UCSD-AML1 (cell line): ENCODE measurements around the gene C16orf87.

ENCODE experiments used
- DNase-seq: peaks from one replicate; lab custom pipeline; 2025; ENCODE audit not compliant: unreplicated experiment; lab: John Stamatoyannopoulos, UW

The C16orf87 gene

GRCh38 chr16:46843898-46844642, 13.1 kb upstream of the C16orf87 start:
- DNase-seq: no peak

- DNase-seq: no peak
These were observed 11.4 kb upstream of the C16orf87 start for GRCh38 chr16:46842192-46842895.

- DNase-seq: no peak
These were observed 9.0 kb upstream of the C16orf87 start for GRCh38 chr16:46839986-46840443.

GRCh38 chr16:46836534-46837530, 5.9 kb upstream of the C16orf87 start:
- no peak for DNase-seq

- DNase-seq: no peak
These were observed 2.5 kb upstream of the C16orf87 start for GRCh38 chr16:46833460-46833800.

- DNase-seq: no peak
These were observed 1.9 kb upstream of the C16orf87 start for GRCh38 chr16:46832757-46833459.

- DNase-seq: peak; percentile 56
These were observed 521 bp downstream of the C16orf87 start for GRCh38 chr16:46830417-46830901.

- no peak for DNase-seq
These were observed 2.0 kb downstream of the C16orf87 start for GRCh38 chr16:46828943-46829342.

GRCh38 chr16:46828292-46828691, 2.7 kb downstream of the C16orf87 start:
- no peak for DNase-seq

GRCh38 chr16:46826631-46827030, 4.3 kb downstream of the C16orf87 start:
- no peak for DNase-seq

- no peak for DNase-seq
These were observed 8.7 kb downstream of the C16orf87 start for GRCh38 chr16:46822270-46822669.

GRCh38 chr16:46817961-46818360, 13.0 kb downstream of the C16orf87 start:
- no peak for DNase-seq

GRCh38 chr16:46814790-46815189, 16.2 kb downstream of the C16orf87 start:
- no peak for DNase-seq

GRCh38 chr16:46813611-46814010, 17.4 kb downstream of the C16orf87 start:
- DNase-seq: no peak

- no peak for DNase-seq
These were observed 18.0 kb downstream of the C16orf87 start for GRCh38 chr16:46812781-46813540.

- DNase-seq: no peak
These were observed 19.3 kb downstream of the C16orf87 start for GRCh38 chr16:46811682-46812081.

- DNase-seq: no peak
These were observed 22.0 kb downstream of the C16orf87 start for GRCh38 chr16:46808997-46809396.

GRCh38 chr16:46807336-46807735, 23.6 kb downstream of the C16orf87 start:
- no peak for DNase-seq

GRCh38 chr16:46803373-46803772, 27.6 kb downstream of the C16orf87 start:
- no peak for DNase-seq
